Breast epithelium (tissue), 3 donors: ENCODE measurements around the gene HMGB3.

Experiments used
- CTCF ChIP-seq, 3 donors: fragments of 450-650 bp; IDR thresholded peaks; one replicate each; pipeline ENCODE4 v1.5.1; 2016 to 2017; ENCODE audit warnings: antibody characterized with exemption in 3 of 3, mild to moderate bottlenecking in 3 of 3, moderate library complexity in 3 of 3
- POLR2A ChIP-seq: fragments of 450-650 bp; IDR thresholded peaks from one replicate; pipeline ENCODE4 v1.6.1; 2016; ENCODE audit warnings: antibody characterized with exemption, mild to moderate bottlenecking, moderate library complexity

- TF ChIP-seq CTCF (IDR thresholded peaks at IDR 0.05), result no peak
- no peak for TF ChIP-seq POLR2A
These were observed 30.1 kb downstream of the HMGB3 start for GRCh38 chrX:151013164-151013743.
